ENCODE results near the gene HOXA5. TPM values are rescaled to one million over a fixed set of nuclear protein-coding genes. Genes with fewer than 3 reads are reported as not detected.

Gene HOXA5
- total and polyA plus RNA-seq, 4 donors = 20.6 to 171 (median 95.6) TPM

DNA sequence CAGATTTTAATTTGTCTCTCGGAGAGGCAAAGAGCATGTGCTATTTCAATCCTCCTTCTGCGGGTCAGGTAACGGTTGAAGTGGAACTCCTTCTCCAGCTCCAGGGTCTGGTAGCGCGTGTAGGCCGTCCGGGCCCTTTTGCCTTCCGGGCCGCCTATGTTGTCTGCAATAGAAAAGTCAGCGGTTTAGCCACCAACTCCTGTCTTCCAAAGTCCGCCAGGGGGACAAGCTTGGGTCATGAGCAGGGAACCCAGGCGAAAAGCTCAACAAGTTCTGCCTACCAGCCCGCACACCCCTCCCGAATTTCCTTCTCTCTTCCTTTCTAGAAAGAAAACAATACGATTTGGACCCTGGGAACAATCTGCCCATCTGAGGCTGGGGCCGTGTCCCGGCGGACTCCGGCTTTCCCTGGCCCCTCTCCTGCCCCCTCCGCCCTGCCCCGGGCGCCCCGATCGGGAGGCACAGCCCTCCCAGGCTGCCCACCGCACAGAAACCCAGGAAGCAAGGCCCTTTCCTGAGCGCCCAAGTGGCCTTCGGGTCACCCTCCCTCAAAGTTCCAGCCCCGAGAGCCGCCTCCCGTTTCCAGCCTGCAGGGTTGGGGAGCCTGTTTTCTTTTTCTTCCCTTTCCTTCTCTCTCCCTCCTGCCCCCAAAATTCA lies 1.4 kb downstream of the HOXA5 start:
- DNase-seq (ENCODE audit: low read depth in 4 of 6, low spot score in 6 of 6) = peak in 1 of 6 donors; percentile 38
- Histone ChIP-seq H3K4me1 (ENCODE audit: control insufficient read depth, insufficient read depth, low read length) (peaks cover 67% of the 10 kb centered on the region), H3K27me3 (ENCODE audit: control insufficient read depth, insufficient read depth, low read length) (peaks cover 2% of the 10 kb centered on the region), H3K4me3 (ENCODE audit: low read depth, low read length) (peak overlapping the region; percentile 91), H3K27ac (ENCODE audit: low read depth, low read length) (peak overlapping the region; percentile 99), H3K9me3 (ENCODE audit: control insufficient read depth, insufficient read depth, low read length) (no peaks in the 10 kb centered on the region), H3K36me3 (ENCODE audit: control insufficient read depth, insufficient read depth, low read length) (peaks cover 52% of the 10 kb centered on the region)
- WGBS (ENCODE audit: insufficient coverage) = 16% methylated on average over 30 of the region's 30 CpGs

DNA sequence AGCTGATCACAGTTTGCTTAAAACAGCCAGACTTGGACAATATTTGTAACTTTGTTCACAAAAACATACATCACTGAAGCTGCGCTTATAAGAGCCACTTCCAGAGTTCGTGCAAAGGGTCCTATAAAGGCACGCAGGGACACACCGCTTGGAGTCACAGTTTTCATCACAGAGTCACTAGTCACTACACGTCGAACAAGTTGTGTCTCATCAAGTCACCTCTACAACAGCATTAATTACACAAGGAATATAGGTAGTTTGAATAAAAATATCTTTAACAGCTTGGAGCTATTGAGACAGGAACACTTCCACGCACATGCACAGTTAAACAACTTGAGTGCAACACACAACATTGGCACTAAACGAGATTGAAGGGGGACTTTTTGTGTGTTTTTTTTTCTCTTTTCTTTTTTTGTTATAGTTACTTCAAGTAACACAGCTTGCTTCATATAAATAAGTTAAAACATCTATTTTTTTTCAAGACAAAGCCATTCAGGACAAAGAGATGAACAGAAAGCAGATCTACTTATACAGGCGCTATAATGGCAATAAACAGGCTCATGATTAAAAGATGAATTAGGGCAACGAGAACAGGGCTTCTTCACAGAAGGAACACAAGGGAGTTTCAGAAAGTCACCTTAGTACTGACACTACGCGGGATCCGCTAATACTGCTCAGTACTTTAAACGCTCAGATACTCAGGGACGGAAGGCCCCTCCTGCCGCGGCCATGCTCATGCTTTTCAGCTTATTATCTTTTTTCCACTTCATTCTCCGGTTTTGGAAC lies 2.2 kb downstream of the HOXA5 start:
- peaks cover 4% of the 10 kb centered on the region for H3K27me3 ChIP-seq (ENCODE audit: control insufficient read depth, insufficient read depth, low read length)

DNA sequence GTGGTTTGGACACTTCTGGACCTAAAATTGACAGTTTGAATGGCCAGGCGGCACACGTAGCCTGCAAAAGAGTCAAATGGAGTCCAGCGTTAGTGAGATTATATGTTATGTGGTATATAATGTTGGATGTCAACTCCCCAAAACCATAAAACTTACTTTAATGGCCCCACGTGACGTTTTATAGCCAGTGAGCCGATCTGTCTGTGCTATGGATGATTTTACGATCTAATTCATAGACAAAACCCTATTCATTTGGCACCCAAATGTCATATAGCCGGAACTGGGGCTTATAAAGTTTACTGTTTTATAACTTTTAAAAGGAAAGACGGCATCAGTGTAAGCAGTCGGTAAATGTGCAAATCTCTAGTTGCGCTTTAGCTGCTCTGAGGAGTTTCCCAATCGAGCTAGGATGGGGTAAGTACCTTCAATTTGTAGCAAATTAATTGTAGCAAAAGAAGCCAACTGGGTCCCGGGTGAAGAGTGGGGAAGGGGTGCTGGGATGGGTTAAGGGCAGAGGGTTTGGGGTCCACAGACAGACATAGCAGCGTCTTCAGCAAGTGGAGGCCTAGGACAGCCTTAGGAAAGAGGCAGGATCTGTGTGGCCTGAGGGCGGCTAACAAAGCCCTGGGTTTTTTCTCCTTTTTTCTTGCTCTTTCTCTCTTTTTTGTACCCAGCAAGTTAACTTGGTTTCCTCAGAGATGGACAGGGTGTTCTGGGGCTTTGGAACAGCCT lies 3.2 kb downstream of the HOXA5 start:
- H3K27ac ChIP-seq (ENCODE audit: low read depth, low read length) = peak overlapping the region; percentile 99
- WGBS (ENCODE audit: insufficient coverage) = 37% methylated on average over 6 of the region's 15 CpGs
- H3K9me3 ChIP-seq (ENCODE audit: control insufficient read depth, insufficient read depth, low read length) = no peaks in the 10 kb centered on the region
- peak in 2 of 6 donors; percentile 52 to 86 for DNase-seq (ENCODE audit: low read depth in 4 of 6, low spot score in 6 of 6)
- peaks cover 41% of the 10 kb centered on the region for H3K36me3 ChIP-seq (ENCODE audit: control insufficient read depth, insufficient read depth, low read length)
- peak overlapping the region; percentile 91 for H3K4me3 ChIP-seq (ENCODE audit: low read depth, low read length)
- H3K27me3 ChIP-seq (ENCODE audit: control insufficient read depth, insufficient read depth, low read length) = peaks cover 4% of the 10 kb centered on the region
- H3K4me1 ChIP-seq (ENCODE audit: control insufficient read depth, insufficient read depth, low read length) = peaks cover 66% of the 10 kb centered on the region

More for the DNA sequence above, 2.2 kb downstream of the HOXA5 start:
- peaks cover 68% of the 10 kb centered on the region for H3K4me1 ChIP-seq (ENCODE audit: control insufficient read depth, insufficient read depth, low read length)
- H3K36me3 ChIP-seq (ENCODE audit: control insufficient read depth, insufficient read depth, low read length) = peaks cover 47% of the 10 kb centered on the region
- 27% methylated on average over 13 of the region's 18 CpGs for WGBS (ENCODE audit: insufficient coverage)
- peak overlapping the region; percentile 99 for H3K27ac ChIP-seq (ENCODE audit: low read depth, low read length)
- no peaks in the 10 kb centered on the region for H3K9me3 ChIP-seq (ENCODE audit: control insufficient read depth, insufficient read depth, low read length)
- H3K4me3 ChIP-seq (ENCODE audit: low read depth, low read length) = peak overlapping the region; percentile 91
- peak in 1 of 6 donors; percentile 56 for DNase-seq (ENCODE audit: low read depth in 4 of 6, low spot score in 6 of 6)

DNA sequence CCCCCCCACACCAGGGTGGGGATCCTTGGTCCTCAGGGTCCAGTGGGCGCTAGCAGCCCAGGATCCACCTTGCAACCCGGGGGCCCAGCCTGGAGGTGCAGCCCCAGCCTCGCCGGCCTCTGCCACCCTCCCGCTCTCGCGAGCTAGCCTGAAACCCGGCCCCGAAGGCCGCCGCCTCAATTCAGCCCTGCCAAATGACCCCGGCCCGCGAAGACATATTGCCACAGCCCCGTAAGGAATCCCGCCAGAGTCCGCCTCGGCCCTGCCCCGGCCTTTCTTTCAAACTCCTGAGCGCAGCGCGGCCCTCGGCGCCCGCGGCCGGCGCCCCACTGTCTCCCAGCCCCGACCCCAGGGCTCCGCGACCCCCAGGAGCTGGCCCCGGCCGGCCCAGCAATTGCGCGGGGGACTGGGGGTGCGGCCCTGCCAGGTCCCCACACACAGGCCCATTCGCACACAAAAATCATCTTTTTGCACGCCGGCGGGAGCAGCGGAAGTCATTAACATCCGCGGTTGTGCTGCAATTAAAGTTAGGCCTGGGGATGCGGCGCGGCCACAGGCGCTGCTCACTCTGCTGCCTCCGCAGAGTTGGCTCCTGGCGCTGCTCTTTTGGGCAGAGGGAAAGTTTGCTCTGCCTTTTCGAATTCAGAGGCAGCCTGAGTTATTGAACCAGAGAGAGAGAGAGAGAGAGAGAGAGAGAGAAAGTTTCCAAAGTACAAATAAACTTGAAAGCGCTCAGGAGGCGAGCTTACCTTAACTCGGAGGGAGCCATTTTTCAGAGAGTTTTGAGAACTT lies 4.0 kb downstream of the HOXA5 start:
- peak in 1 of 6 donors; percentile 54 for DNase-seq (ENCODE audit: low read depth in 4 of 6, low spot score in 6 of 6)
- 19% methylated on average over 47 of the region's 53 CpGs for WGBS (ENCODE audit: insufficient coverage)
- Histone ChIP-seq H3K4me1 (ENCODE audit: control insufficient read depth, insufficient read depth, low read length) (peaks cover 59% of the 10 kb centered on the region), H3K9me3 (ENCODE audit: control insufficient read depth, insufficient read depth, low read length) (no peaks in the 10 kb centered on the region), H3K27me3 (ENCODE audit: control insufficient read depth, insufficient read depth, low read length) (peaks cover 4% of the 10 kb centered on the region), H3K27ac (ENCODE audit: low read depth, low read length) (peak overlapping the region; percentile 99), H3K4me3 (ENCODE audit: low read depth, low read length) (peak overlapping the region; percentile 91), H3K36me3 (ENCODE audit: control insufficient read depth, insufficient read depth, low read length) (peaks cover 33% of the 10 kb centered on the region)

DNA sequence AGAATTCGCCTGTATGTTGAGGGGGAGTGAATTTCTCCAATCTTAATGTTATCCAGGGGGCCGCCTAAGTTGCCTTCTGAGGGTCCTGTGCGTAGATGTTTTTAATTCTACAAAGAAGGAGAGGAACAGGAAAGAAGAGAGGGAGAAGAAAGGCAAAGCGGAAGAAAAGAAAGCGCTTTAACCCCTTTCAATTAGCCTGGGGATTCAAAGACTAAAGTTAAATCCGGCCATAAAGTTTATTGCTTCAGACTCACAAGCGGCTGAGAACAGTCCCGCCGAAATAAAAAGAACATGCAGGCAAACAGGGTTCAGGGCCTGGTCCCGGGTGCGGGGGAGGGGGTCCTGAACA lies 4.5 kb downstream of the HOXA5 start:
- Histone ChIP-seq H3K9me3 (ENCODE audit: control insufficient read depth, insufficient read depth, low read length) (no peaks in the 10 kb centered on the region), H3K27ac (ENCODE audit: low read depth, low read length) (peak overlapping the region; percentile 99), H3K4me1 (ENCODE audit: control insufficient read depth, insufficient read depth, low read length) (peaks cover 54% of the 10 kb centered on the region), H3K27me3 (ENCODE audit: control insufficient read depth, insufficient read depth, low read length) (peaks cover 4% of the 10 kb centered on the region), H3K36me3 (ENCODE audit: control insufficient read depth, insufficient read depth, low read length) (peaks cover 29% of the 10 kb centered on the region), H3K4me3 (ENCODE audit: low read depth, low read length) (peak overlapping the region; percentile 91)
- 37% methylated on average over 8 of the region's 11 CpGs for WGBS (ENCODE audit: insufficient coverage)
- DNase-seq (ENCODE audit: low read depth in 4 of 6, low spot score in 6 of 6) = peak in 1 of 6 donors; percentile 40

DNA sequence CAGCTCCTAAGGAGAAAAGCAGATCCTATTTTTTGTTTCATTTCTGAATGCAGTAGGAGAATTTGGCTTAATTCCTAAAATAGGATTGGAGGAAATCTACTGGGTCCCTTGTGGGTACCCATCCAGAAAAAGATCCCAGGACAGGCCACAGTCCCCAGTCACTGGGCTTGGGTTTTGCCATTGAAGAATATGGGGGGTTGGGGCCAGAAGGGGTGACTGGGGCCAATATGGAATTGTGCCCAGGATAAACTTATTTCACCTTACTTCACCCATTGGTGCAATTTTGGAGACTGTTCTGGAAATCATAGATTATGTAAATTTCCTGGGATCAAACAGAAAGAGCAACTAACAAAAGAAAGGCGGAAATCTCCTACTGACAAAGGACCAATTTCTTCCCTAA lies 5.0 kb downstream of the HOXA5 start:
- Histone ChIP-seq H3K4me3 (ENCODE audit: low read depth, low read length) (peak overlapping the region; percentile 91), H3K27ac (ENCODE audit: low read depth, low read length) (peak overlapping the region; percentile 99), H3K9me3 (ENCODE audit: control insufficient read depth, insufficient read depth, low read length) (no peaks in the 10 kb centered on the region), H3K27me3 (ENCODE audit: control insufficient read depth, insufficient read depth, low read length) (peaks cover 4% of the 10 kb centered on the region), H3K36me3 (ENCODE audit: control insufficient read depth, insufficient read depth, low read length) (peaks cover 26% of the 10 kb centered on the region), H3K4me1 (ENCODE audit: control insufficient read depth, insufficient read depth, low read length) (peaks cover 55% of the 10 kb centered on the region)
- WGBS (ENCODE audit: insufficient coverage) = no CpG with 5 or more reads among the region's 1 CpG
- peak in 1 of 6 donors; percentile 35 for DNase-seq (ENCODE audit: low read depth in 4 of 6, low spot score in 6 of 6)

DNA sequence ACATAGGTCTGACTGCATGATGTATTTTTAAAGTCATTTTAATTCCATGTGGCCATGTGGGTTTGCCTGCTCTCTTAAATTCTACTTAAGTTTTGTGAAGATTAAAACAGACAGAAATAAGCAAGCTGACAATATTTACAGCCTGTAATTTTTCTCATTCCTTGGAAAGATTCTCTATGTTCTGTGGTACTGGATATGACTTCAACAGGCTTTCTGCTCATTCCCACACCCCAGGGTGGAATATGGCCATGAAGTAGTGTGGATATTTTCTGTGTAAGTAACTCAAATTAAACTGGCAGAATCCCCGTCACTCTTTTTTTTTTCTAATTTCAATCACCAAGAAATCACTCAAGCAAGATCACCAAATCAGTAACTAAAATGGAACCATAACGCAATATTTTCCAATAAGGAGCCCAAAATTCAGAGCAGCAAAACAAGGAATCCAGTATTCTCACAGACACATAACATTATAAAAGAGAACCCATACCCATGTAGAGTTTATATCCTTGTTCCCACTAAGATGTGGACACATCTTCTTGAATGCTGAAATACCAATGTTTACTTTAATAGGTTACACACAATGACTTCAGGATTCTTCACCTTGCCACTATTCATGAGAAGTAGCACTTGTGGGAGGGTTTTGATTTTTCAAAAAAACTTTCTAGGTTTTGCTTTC lies 5.7 kb downstream of the HOXA5 start:
- H3K27ac ChIP-seq (ENCODE audit: low read depth, low read length) = peak overlapping the region; percentile 99
- peaks cover 20% of the 10 kb centered on the region for H3K36me3 ChIP-seq (ENCODE audit: control insufficient read depth, insufficient read depth, low read length)
- H3K27me3 ChIP-seq (ENCODE audit: control insufficient read depth, insufficient read depth, low read length) = peaks cover 4% of the 10 kb centered on the region

DNA sequence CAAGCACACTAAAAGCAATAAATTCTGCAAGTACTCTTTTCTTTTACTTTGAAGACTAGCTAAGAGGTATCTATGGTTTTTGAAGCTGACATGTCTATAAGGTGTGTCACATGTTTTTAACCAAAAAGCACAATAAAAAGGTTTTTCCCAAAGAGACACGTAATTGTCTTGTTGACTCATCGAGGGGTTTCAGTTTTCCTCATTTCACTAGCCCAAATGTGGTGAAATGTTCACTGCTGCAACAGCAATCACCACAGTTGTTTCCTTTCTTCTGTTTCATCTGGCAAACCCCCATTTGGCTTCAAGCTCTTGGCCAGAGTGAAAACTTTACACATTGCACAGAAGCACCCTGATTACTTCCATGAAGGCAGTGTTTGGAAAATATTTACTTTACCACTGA lies 9.1 kb downstream of the HOXA5 start:
- peaks cover 42% of the 10 kb centered on the region for H3K4me1 ChIP-seq (ENCODE audit: control insufficient read depth, insufficient read depth, low read length)
- H3K36me3 ChIP-seq (ENCODE audit: control insufficient read depth, insufficient read depth, low read length) = peaks cover 6% of the 10 kb centered on the region
- H3K27me3 ChIP-seq (ENCODE audit: control insufficient read depth, insufficient read depth, low read length) = peaks cover 2% of the 10 kb centered on the region
- WGBS (ENCODE audit: insufficient coverage) = 30% methylated on average over 2 of the region's 2 CpGs
- peak in 2 of 6 donors; percentile 83 to 87 for DNase-seq (ENCODE audit: low read depth in 4 of 6, low spot score in 6 of 6)
- no peaks in the 10 kb centered on the region for H3K9me3 ChIP-seq (ENCODE audit: control insufficient read depth, insufficient read depth, low read length)
- peak overlapping the region; percentile 99 for H3K27ac ChIP-seq (ENCODE audit: low read depth, low read length)
- H3K4me3 ChIP-seq (ENCODE audit: low read depth, low read length) = no peak overlapping the region

More for the DNA sequence above, 5.7 kb downstream of the HOXA5 start:
- DNase-seq (ENCODE audit: low read depth in 4 of 6, low spot score in 6 of 6) = peak in 1 of 6 donors; percentile 30
- H3K4me1 ChIP-seq (ENCODE audit: control insufficient read depth, insufficient read depth, low read length) = peaks cover 55% of the 10 kb centered on the region
- no peaks in the 10 kb centered on the region for H3K9me3 ChIP-seq (ENCODE audit: control insufficient read depth, insufficient read depth, low read length)
- WGBS (ENCODE audit: insufficient coverage) = 67% methylated on average over 1 of the region's 2 CpGs
- H3K4me3 ChIP-seq (ENCODE audit: low read depth, low read length) = peak overlapping the region; percentile 91

Data from spinal cord (tissue), 10 donors.